Tibial nerve (tissue), 4 donors: ENCODE results near the gene GRM1.

Experiments used
- EP300 ChIP-seq, 2 donors: sonication (generic); formaldehyde crosslinking; IDR thresholded peaks; one replicate each; pipeline ENCODE4 v1.6.1; 2017; ENCODE audit warnings: antibody characterized with exemption in 2 of 2, mild to moderate bottlenecking in 1 of 2
- POLR2A ChIP-seq, 2 donors: fragments of 450-650 bp; IDR thresholded peaks; one replicate each; pipeline ENCODE4 v1.6.1; 2017; ENCODE audit warnings: antibody characterized with exemption in 2 of 2, mild to moderate bottlenecking in 2 of 2, moderate library complexity in 2 of 2
- TF ChIP-seq, protein P1 (sequence below), 5 experiments: fragments of 200-600 bp in 3 of 5; fragments of 450-650 bp in 2 of 5; sonication (generic) in 3 of 5; IDR thresholded peaks; one replicate each; pipeline ENCODE4 v1.5.1; 2016 to 2019; ENCODE audit warnings: antibody characterized with exemption in 5 of 5, mild to moderate bottlenecking in 3 of 5, moderate library complexity in 2 of 5

DNA sequence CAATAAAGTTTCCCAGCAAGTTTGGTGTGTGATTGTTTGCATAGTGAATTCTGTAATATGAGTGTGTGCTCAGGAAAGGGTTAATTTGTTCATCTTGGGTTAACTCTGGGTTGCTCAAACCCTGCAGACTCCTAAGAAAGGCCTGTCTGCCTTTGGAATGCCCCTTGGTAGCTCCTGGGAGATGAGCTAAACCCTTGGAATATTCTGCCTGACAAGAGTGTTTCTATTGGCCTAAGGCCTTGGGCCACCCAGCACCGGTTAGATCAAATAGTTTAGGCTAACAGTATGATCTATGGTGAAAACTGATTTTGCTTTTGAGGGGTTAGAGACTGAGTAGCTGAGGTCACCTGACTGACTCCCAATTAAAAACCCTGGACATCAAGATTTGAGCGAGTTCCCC lies 248.3 kb downstream of the GRM1 start:
- TF ChIP-seq, protein P1, sequence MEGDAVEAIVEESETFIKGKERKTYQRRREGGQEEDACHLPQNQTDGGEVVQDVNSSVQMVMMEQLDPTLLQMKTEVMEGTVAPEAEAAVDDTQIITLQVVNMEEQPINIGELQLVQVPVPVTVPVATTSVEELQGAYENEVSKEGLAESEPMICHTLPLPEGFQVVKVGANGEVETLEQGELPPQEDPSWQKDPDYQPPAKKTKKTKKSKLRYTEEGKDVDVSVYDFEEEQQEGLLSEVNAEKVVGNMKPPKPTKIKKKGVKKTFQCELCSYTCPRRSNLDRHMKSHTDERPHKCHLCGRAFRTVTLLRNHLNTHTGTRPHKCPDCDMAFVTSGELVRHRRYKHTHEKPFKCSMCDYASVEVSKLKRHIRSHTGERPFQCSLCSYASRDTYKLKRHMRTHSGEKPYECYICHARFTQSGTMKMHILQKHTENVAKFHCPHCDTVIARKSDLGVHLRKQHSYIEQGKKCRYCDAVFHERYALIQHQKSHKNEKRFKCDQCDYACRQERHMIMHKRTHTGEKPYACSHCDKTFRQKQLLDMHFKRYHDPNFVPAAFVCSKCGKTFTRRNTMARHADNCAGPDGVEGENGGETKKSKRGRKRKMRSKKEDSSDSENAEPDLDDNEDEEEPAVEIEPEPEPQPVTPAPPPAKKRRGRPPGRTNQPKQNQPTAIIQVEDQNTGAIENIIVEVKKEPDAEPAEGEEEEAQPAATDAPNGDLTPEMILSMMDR (IDR thresholded peaks at IDR 0.05): no peak
- TF ChIP-seq EP300 (IDR thresholded peaks at IDR 0.05): no peak
- TF ChIP-seq POLR2A (IDR thresholded peaks at IDR 0.05): no peak
